ENCODE measurements around the gene SMIM20.
"Not testable (repeated sequence)": the region's sequence is repeated elsewhere in the genome, so short reads cannot be mapped to it uniquely, and the experiment has no call there.

Gene SMIM20

GRCh38 chr4:25892796-25893195 is 21.2 kb upstream of the SMIM20 start:
- no peak for DNase-seq

- DNase-seq = no peak
Measured at GRCh38 chr4:25896776-25897539, 17.1 kb upstream of the SMIM20 start.

- no peak for DNase-seq
Measured at GRCh38 chr4:25900310-25900709, 13.7 kb upstream of the SMIM20 start.

- peak; percentile 70 to 89 for DNase-seq
Measured at GRCh38 chr4:25901030-25901430, 13.0 kb upstream of the SMIM20 start.

- DNase-seq = peak in 1 of 2 experiments; percentile 15
Measured at GRCh38 chr4:25903900-25904747, 9.9 kb upstream of the SMIM20 start.

- DNase-seq = no peak
Measured at GRCh38 chr4:25904748-25905082, 9.3 kb upstream of the SMIM20 start.

GRCh38 chr4:25905371-25905770 is 8.6 kb upstream of the SMIM20 start:
- DNase-seq = no peak

- DNase-seq = not testable (repeated sequence)
Measured at GRCh38 chr4:25906113-25906512, 7.9 kb upstream of the SMIM20 start.

- peak; percentile 23 to 75 for DNase-seq
Measured at GRCh38 chr4:25908491-25908901, 5.5 kb upstream of the SMIM20 start.

GRCh38 chr4:25911356-25911755 is 2.7 kb upstream of the SMIM20 start:
- no peak for DNase-seq

GRCh38 chr4:25913056-25913850 is 767 bp upstream of the SMIM20 start:
- DNase-seq = peak; percentile 81 to 82

- DNase-seq = peak; percentile 76 to 80
Measured at GRCh38 chr4:25914670-25915352, 791 bp downstream of the SMIM20 start.

GRCh38 chr4:25915353-25915705 is 1.3 kb downstream of the SMIM20 start:
- DNase-seq = peak; percentile 94 to 97

GRCh38 chr4:25916870-25917269 is 2.9 kb downstream of the SMIM20 start:
- DNase-seq = no peak

- no peak for DNase-seq
Measured at GRCh38 chr4:25919676-25920075, 5.7 kb downstream of the SMIM20 start.

GRCh38 chr4:25921922-25922321 is 7.9 kb downstream of the SMIM20 start:
- DNase-seq = no peak

- DNase-seq = no peak
Measured at GRCh38 chr4:25922812-25923369, 8.9 kb downstream of the SMIM20 start.

- DNase-seq = no peak
Measured at GRCh38 chr4:25923745-25924144, 9.7 kb downstream of the SMIM20 start.

- peak; percentile 17 to 49 for DNase-seq
Measured at GRCh38 chr4:25925486-25926201, 11.6 kb downstream of the SMIM20 start.

- DNase-seq = peak in 1 of 2 experiments; percentile 33
Measured at GRCh38 chr4:25926462-25926861, 12.4 kb downstream of the SMIM20 start.

GRCh38 chr4:25927361-25928195 is 13.6 kb downstream of the SMIM20 start:
- no peak for DNase-seq
